K562 (cell line): Measurements from ENCODE around the gene LCN15. TPM values are rescaled to one million over a fixed set of nuclear protein-coding genes. Genes with fewer than 3 reads are reported as not detected.

Source experiments
- ATAC-seq: fragments of 200-7000 bp; cut with Tn5 transposase; 3 replicates; pipeline ENCODE4 v1.9.1; 2020; ENCODE audit warnings: moderate library complexity
- BruUV-seq: library from RNA; stranded (reverse); fragments of 400-500 nt; replicated peaks from 2 replicates; lab custom pipeline; 2021; lab: Mats Ljungman, UMichigan
- CTCF ChIA-PET: fragments of 300-600 bp; formaldehyde crosslinking; extraction: SDS; loops from one replicate; lab custom pipeline; 2021; ENCODE audit warnings: low intra/inter-chr PET ratio; lab: Yijun Ruan, JAX
- POLR2A ChIA-PET: fragments of 300-600, 350-650 bp; sonication (Branson Sonifier 250); formaldehyde crosslinking; extraction: SDS; loops from one replicate; lab custom pipeline; 2021; ENCODE audit warnings: antibody characterized with exemption, inconsistent platforms; lab: Yijun Ruan, JAX
- DNase-seq, 4 experiments: peaks; one replicate each; pipeline versions ENCODE4 v3.0.0 to v3.0.0-alpha.2; 2011 to 2018; ENCODE audit warnings: low spot score in 3 of 4, mixed read lengths in 3 of 4; ENCODE audit errors: extremely low read depth in 1 of 4
- FAIRE-seq: peaks from 2 replicates; lab custom pipeline; 2011; peaks lifted over from hg19 to GRCh38; lab: Jason Lieb, UNC
- H2AFZ ChIP-seq: 2 replicates; pipeline ENCODE4 v1.6.0; 2011; ENCODE audit warnings: low read depth, low read length, control low read depth, inconsistent platforms
- H3K27ac ChIP-seq: fragments of 200-600 bp; 3 replicates; pipeline ENCODE4 v1.8.0; 2011; ENCODE audit warnings: low read depth, mild to moderate bottlenecking, control low read depth, inconsistent platforms, low read length, moderate library complexity, mixed read lengths; ENCODE audit errors: extremely low read depth
- H3K27me3 ChIP-seq, 2 experiments: fragments of 300-600 bp in 1 of 2; 2 replicates in 1 of 2; 3 replicates in 1 of 2; pipeline versions ENCODE4 v1.6.0 to v1.8.0; 2011; ENCODE audit warnings: inconsistent platforms in 2 of 2, low read length in 2 of 2, mild to moderate bottlenecking in 1 of 2, mixed read lengths in 1 of 2, moderate library complexity in 1 of 2; ENCODE audit not compliant: control insufficient read depth in 2 of 2, insufficient read depth in 2 of 2
- H3K36me3 ChIP-seq: fragments of 300-600 bp; 3 replicates; pipeline ENCODE4 v1.8.0; 2011; ENCODE audit warnings: mild to moderate bottlenecking, low read length, inconsistent platforms; ENCODE audit not compliant: control insufficient read depth, insufficient read depth
- H3K4me1 ChIP-seq, 2 experiments: fragments of 200-600 bp in 1 of 2; replicated peaks in 1 of 2; 2 replicates in 1 of 2; 3 replicates in 1 of 2; pipeline versions ENCODE4 v1.5.1 to v1.8.0; 2011; ENCODE audit warnings: inconsistent platforms in 2 of 2, low read length in 2 of 2, mild to moderate bottlenecking in 1 of 2, mixed read lengths in 1 of 2, moderate library complexity in 1 of 2; ENCODE audit not compliant: control insufficient read depth in 2 of 2, insufficient read depth in 2 of 2
- H3K4me2 ChIP-seq: 2 replicates; pipeline ENCODE4 v1.6.1; 2011; ENCODE audit warnings: low read length, control low read depth, inconsistent platforms, mixed read lengths; ENCODE audit not compliant: insufficient read depth
- H3K4me3 ChIP-seq: fragments of 200-600 bp; sonication (generic), shearing (Covaris generic); 2 replicates; pipeline ENCODE4 v1.5.1; 2016; ENCODE audit warnings: control low read depth, inconsistent platforms
- H3K79me2 ChIP-seq: fragments of 200-600 bp; 3 replicates; pipeline ENCODE4 v1.8.0; 2011; ENCODE audit warnings: low read length, inconsistent platforms; ENCODE audit not compliant: control insufficient read depth, insufficient read depth
- H3K9ac ChIP-seq, 2 experiments: 2 replicates each; pipeline versions ENCODE4 v1.6.0 to v1.6.1; 2011; ENCODE audit warnings: low read depth in 2 of 2, low read length in 2 of 2, control low read depth in 1 of 2, inconsistent platforms in 1 of 2, mild to moderate bottlenecking in 1 of 2, mixed read lengths in 1 of 2; ENCODE audit not compliant: insufficient read depth in 1 of 2
- H3K9me1 ChIP-seq: one replicate; pipeline ENCODE4 v1.6.0; 2011; ENCODE audit warnings: inconsistent platforms, mild to moderate bottlenecking, low read length, moderate library complexity; ENCODE audit not compliant: control insufficient read depth, insufficient read depth
- H3K9me3 ChIP-seq: replicated peaks from 2 replicates; pipeline ENCODE4 v1.5.1; 2011; ENCODE audit warnings: low read depth, low read length, inconsistent platforms; ENCODE audit not compliant: control insufficient read depth, insufficient read depth
- H4K20me1 ChIP-seq: replicated peaks from 2 replicates; pipeline ENCODE4 v1.6.1; 2011; ENCODE audit warnings: low read length, inconsistent platforms, mixed read lengths; ENCODE audit not compliant: control insufficient read depth, insufficient read depth
- DNMT1 ChIP-seq: fragments of 450-650 bp; IDR thresholded peaks from 2 replicates; pipeline ENCODE4 v1.6.1; 2016; ENCODE audit warnings: antibody characterized with exemption, mild to moderate bottlenecking
- EP400 ChIP-seq: fragments of 450-650 bp; IDR thresholded peaks from 2 replicates; pipeline ENCODE4 v1.6.1; 2017; ENCODE audit warnings: antibody characterized with exemption, mild to moderate bottlenecking, moderate library complexity
- GATAD2B ChIP-seq: fragments of 450-650 bp; IDR thresholded peaks from 2 replicates; pipeline ENCODE4 v1.6.1; 2017; ENCODE audit warnings: mild to moderate bottlenecking, borderline replicate concordance
- IFI16 ChIP-seq: fragments of 250-450 bp; sonication (Bioruptor Pico); IDR thresholded peaks from 2 replicates; pipeline ENCODE4 v2.1.2; 2022; ENCODE audit warnings: mild to moderate bottlenecking, inconsistent platforms
- NR1H2 ChIP-seq: sonication (generic); formaldehyde crosslinking; IDR thresholded peaks from 2 replicates; pipeline ENCODE4 v1.4.0; 2020; ENCODE audit warnings: mild to moderate bottlenecking, missing genetic modification reagents
- ZNF121 ChIP-seq: sonication (generic); formaldehyde crosslinking; conservative IDR thresholded peaks from 2 replicates; pipeline ENCODE4 v1.8.0; 2022; ENCODE audit warnings: missing genetic modification reagents
- ZNF699 ChIP-seq: fragments of 250-450 bp; sonication (Bioruptor Pico); IDR thresholded peaks from 2 replicates; pipeline ENCODE4 v1.8.0; 2021; ENCODE audit warnings: mild to moderate bottlenecking, moderate library complexity; ENCODE audit not compliant: insufficient replicate concordance
- WGBS: fragments of 100-300 bp; shearing (Covaris generic); methylation state at CpG from one replicate; pipeline ENCODE4 v1.1.6; 2016; ENCODE audit warnings: low coverage, mixed read lengths; ENCODE audit not compliant: insufficient coverage; ENCODE audit errors: missing lambda C conversion rate; 5-methylcytosine and 5-hydroxymethylcytosine counted together
- in situ Hi-C: fragments of 300-500 bp; cut with MboI; formaldehyde crosslinking; loops from 4 replicates; pipeline ENCODE4 v1.15.0; 2018; ENCODE audit warnings: inconsistent platforms, mixed read lengths
- intact Hi-C: fragments of 100-400 bp; cut with micrococcal nuclease; formaldehyde crosslinking; loops from 2 replicates; pipeline ENCODE4 v1.14.2; 2022
- polyA plus RNA-seq, 8 experiments: library from polyadenylated mRNA; depleted of rRNA in 4 of 8; stranded (reverse) in 5 of 8; unstranded in 3 of 8; fragments of >200 nt; fragmentation: Nextera tagmentation in 2 of 8; fragmentation: Illumina TruSeq in 1 of 8; extraction: Ambion mirVana in 2 of 8; extraction: Trizol in 1 of 8; gene quantifications; 2 replicates each; pipeline versions ENCODE4 v1.2.1 to v1.2.3, GENCODE V29; 2011 to 2014; ENCODE audit warnings: inconsistent platforms in 1 of 8, missing spikeins in 1 of 8
- total RNA-seq, 7 experiments: library from RNA; depleted of rRNA in 6 of 7; stranded (reverse); fragments of >200 nt in 6 of 7; fragmentation: Illumina TruSeq in 2 of 7; extraction: Trizol in 2 of 7; gene quantifications; 2 replicates each; pipeline versions ENCODE4 v1.2.1 to v1.2.3, GENCODE V29; 2011 to 2021; ENCODE audit warnings: low replicate concordance in 1 of 7
- TF ChIP-seq, protein P1 (sequence below): IDR thresholded peaks from 2 replicates; pipeline ENCODE4 v1.6.1; 2016; ENCODE audit warnings: missing genetic modification characterization, missing compliant biosample characterization
- TF ChIP-seq, protein P2 (sequence below): IDR thresholded peaks from 3 replicates; pipeline ENCODE4 v1.6.1; 2011; ENCODE audit warnings: borderline replicate concordance, mild to moderate bottlenecking, moderate library complexity; ENCODE audit not compliant: insufficient read length; ENCODE audit errors: extremely low read depth
- TF ChIP-seq, protein P3 (sequence below): fragments of 450-650 bp; IDR thresholded peaks from 2 replicates; pipeline ENCODE4 v1.6.1; 2016
- TF ChIP-seq, protein P4 (sequence below), 2 experiments: fragments of 450-650 bp in 1 of 2; sonication (generic) in 1 of 2; formaldehyde crosslinking in 1 of 2; IDR thresholded peaks in 1 of 2; conservative IDR thresholded peaks in 1 of 2; 2 replicates each; pipeline versions ENCODE4 v1.6.1 to v1.8.1; 2016 to 2023; ENCODE audit warnings: mild to moderate bottlenecking in 2 of 2, moderate library complexity in 2 of 2, inconsistent platforms in 1 of 2, missing genetic modification reagents in 1 of 2

LCN15 gene
- total and polyA plus RNA-seq, 9 of the 15 experiments (the other 6 are each of a cell fraction or from before 2014, with no cell fraction given), result 0.66 TPM; not detected in 8

DNA sequence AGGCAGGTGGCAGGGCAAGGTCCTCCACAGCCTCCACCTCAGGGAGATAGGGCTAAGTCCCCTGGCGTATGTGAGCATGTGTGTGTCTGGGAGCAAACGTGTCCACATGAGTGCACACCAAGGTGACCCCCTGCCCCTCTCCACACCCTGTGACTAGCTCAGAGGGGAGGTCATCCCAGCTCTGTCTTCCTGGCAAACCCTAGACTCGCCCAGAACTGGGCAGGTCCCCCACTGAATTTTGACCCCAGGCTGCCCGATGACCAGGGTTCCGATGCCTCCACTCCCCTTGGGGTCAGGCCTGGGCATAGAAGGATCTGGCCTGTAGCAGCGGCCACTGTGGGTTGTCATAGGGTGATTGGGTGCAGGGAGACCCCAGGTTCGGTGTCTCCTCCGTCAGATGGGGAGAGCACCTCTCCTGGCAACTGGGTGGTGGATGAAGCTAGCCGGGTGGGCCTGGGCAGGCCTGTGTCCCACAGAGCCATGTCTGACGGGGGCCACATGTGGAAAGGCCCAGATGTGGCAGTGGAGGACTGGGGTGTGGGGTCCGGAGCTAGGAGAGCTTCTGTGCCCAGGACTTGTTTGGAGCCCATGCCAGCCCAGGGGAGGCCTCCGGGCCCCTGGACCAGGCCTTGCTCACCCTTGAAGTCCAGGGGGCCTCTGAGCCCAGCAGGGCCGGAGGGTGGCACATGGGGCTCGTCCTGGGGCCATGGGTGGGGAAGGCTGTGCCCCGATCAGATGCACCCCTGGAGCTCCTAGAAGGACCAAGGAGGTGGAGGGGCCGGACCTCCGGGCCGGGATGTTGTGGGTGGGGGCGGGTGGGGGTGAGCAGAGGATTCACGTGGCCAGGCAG, 45.7 kb downstream of the LCN15 start:
- Histone ChIP-seq H3K9me3 (no peaks in the 10 kb centered on the region), H2AFZ (no peak overlapping the region), H3K4me2 (no peak overlapping the region), H3K4me3 (no peak overlapping the region), H3K9ac (peak overlapping the region in 1 of 2 experiments; percentile 43; a peak in 1 of 4 replicates), H3K79me2 (peaks cover 10% of the 10 kb centered on the region), H3K27me3 (no peaks in the 10 kb centered on the region), H4K20me1 (peaks cover 21% of the 10 kb centered on the region), H3K9me1 (no peaks in the 10 kb centered on the region)
- no peak for ATAC-seq
- intact Hi-C loops (no loop called here), in situ Hi-C loops (no loop called here)
- TF ChIP-seq, protein P1, sequence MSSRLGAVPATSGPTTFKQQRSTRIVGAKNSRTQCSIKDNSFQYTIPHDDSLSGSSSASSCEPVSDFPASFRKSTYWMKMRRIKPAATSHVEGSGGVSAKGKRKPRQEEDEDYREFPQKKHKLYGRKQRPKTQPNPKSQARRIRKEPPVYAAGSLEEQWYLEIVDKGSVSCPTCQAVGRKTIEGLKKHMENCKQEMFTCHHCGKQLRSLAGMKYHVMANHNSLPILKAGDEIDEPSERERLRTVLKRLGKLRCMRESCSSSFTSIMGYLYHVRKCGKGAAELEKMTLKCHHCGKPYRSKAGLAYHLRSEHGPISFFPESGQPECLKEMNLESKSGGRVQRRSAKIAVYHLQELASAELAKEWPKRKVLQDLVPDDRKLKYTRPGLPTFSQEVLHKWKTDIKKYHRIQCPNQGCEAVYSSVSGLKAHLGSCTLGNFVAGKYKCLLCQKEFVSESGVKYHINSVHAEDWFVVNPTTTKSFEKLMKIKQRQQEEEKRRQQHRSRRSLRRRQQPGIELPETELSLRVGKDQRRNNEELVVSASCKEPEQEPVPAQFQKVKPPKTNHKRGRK (tag), result no peak
- TF ChIP-seq NR1H2 (CRISPR knock-in tag) (no peak), IFI16 (CRISPR knock-in tag) (no peak), GATAD2B (no peak), EP400 (no peak), ZNF121 (no peak), ZNF699 (CRISPR knock-in tag) (no peak), DNMT1 (no peak)
- TF ChIP-seq, protein P2, sequence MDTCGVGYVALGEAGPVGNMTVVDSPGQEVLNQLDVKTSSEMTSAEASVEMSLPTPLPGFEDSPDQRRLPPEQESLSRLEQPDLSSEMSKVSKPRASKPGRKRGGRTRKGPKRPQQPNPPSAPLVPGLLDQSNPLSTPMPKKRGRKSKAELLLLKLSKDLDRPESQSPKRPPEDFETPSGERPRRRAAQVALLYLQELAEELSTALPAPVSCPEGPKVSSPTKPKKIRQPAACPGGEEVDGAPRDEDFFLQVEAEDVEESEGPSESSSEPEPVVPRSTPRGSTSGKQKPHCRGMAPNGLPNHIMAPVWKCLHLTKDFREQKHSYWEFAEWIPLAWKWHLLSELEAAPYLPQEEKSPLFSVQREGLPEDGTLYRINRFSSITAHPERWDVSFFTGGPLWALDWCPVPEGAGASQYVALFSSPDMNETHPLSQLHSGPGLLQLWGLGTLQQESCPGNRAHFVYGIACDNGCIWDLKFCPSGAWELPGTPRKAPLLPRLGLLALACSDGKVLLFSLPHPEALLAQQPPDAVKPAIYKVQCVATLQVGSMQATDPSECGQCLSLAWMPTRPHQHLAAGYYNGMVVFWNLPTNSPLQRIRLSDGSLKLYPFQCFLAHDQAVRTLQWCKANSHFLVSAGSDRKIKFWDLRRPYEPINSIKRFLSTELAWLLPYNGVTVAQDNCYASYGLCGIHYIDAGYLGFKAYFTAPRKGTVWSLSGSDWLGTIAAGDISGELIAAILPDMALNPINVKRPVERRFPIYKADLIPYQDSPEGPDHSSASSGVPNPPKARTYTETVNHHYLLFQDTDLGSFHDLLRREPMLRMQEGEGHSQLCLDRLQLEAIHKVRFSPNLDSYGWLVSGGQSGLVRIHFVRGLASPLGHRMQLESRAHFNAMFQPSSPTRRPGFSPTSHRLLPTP, result no peak
- TF ChIP-seq, protein P3, sequence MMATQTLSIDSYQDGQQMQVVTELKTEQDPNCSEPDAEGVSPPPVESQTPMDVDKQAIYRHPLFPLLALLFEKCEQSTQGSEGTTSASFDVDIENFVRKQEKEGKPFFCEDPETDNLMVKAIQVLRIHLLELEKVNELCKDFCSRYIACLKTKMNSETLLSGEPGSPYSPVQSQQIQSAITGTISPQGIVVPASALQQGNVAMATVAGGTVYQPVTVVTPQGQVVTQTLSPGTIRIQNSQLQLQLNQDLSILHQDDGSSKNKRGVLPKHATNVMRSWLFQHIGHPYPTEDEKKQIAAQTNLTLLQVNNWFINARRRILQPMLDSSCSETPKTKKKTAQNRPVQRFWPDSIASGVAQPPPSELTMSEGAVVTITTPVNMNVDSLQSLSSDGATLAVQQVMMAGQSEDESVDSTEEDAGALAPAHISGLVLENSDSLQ, result no peak
- TF ChIP-seq, protein P4, sequence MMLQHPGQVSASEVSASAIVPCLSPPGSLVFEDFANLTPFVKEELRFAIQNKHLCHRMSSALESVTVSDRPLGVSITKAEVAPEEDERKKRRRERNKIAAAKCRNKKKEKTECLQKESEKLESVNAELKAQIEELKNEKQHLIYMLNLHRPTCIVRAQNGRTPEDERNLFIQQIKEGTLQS (IDR thresholded peaks at IDR 0.05), result no peak
- TF ChIP-seq, protein P4 (CRISPR knock-in tag; conservative IDR thresholded peaks at IDR 0.05), result no peak
- TF ChIP-seq, all 486 proteins: peak for 0
- WGBS, result 73% methylated on average over 20 of the region's 20 CpGs
- BruUV-seq, result no TSS peak
- H3K27ac ChIP-seq, result no peak overlapping the region
- peaks cover 2 to 83% of the 10 kb centered on the region in 2 experiments; a peak in 3 of 5 replicates for H3K4me1 ChIP-seq
- H3K36me3 ChIP-seq, result peaks cover 33% of the 10 kb centered on the region; the same call in 2 of the 3 replicates
- POLR2A ChIA-PET, result interaction anchor here (0.7 to 3.7 kb wide), 4 partner anchors 9 to 33 kb away, joined by 3 to 31 read pairs (median 4); no protein-coding TSS in a partner anchor
- no peak for DNase-seq
- CTCF ChIA-PET, result no interaction called here
- FAIRE-seq, result no peak
